HUES48 (cell line): ENCODE results near the gene PALD1.

Experiments used
- H3K27ac ChIP-seq: one replicate; pipeline ENCODE4 v1.7.0; 2013; ENCODE audit warnings: low read depth, low read length, inconsistent platforms
- H3K27me3 ChIP-seq: 2 replicates; pipeline ENCODE4 v1.6.1; 2013; ENCODE audit warnings: mild to moderate bottlenecking, low read length; ENCODE audit not compliant: control insufficient read depth, insufficient read depth
- H3K36me3 ChIP-seq: 2 replicates; pipeline ENCODE4 v1.6.1; 2013; ENCODE audit warnings: low read length; ENCODE audit not compliant: control insufficient read depth, insufficient read depth
- H3K4me1 ChIP-seq: 2 replicates; pipeline ENCODE4 v1.6.1; 2013; ENCODE audit warnings: mild to moderate bottlenecking, low read length; ENCODE audit not compliant: control insufficient read depth, insufficient read depth
- H3K4me3 ChIP-seq: 2 replicates; pipeline ENCODE4 v1.5.1; 2013; ENCODE audit warnings: mild to moderate bottlenecking, low read depth, low read length
- H3K9ac ChIP-seq: 2 replicates; pipeline ENCODE4 v1.6.1; 2013; ENCODE audit warnings: mild to moderate bottlenecking, low read depth, low read length, moderate library complexity
- H3K9me3 ChIP-seq: 2 replicates; pipeline ENCODE4 v1.6.1; 2013; ENCODE audit warnings: low read length; ENCODE audit not compliant: control insufficient read depth, insufficient read depth

PALD1 gene

DNA sequence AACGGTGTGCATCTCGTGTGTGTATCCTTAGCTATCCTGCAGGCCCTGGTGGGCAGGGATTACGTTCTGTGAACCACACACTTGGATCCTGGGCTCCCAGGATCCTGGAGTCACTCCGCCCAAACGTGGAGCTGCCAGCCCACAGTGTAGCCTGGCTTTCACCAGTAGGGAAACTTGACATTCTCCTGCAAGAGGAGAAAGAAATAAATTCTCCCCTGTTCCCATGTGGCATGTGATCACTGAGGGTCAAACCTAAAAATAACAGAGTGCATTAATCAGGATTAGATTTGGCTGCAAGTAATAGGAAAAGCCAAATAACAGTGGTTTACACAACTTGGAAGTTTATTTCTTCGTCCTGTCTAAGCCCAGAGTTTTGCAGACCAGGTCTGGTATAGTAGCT is 32.3 kb downstream of the PALD1 start:
- H3K9ac ChIP-seq, result no peak overlapping the region

DNA sequence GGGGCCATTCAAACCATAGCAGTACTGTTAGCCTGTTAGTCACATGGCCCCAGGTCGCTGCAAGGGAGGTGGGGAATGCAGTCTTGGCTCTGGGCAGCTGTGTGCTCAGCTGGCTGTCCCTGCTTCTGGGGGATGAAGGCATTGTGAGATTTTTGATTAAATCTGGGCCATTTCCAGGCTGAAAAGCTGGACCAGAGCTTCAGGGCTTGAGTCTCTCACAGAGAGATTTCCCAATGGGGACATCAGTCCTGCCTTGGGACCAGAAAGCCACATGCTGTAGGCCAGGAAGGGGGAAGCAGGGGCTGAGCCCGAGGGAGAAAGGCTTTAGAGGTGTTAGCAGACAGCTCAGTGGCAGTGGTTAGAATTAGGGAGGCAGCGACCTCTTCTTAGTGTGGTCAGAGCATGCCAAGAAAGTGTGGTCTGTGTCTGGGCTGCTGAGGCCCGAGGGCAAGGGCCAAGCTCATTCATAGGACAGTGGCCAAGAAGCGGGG is 33.6 kb downstream of the PALD1 start:
- Histone ChIP-seq H3K27me3 (no peaks in the 10 kb centered on the region), H3K27ac (no peak overlapping the region), H3K4me3 (no peak overlapping the region), H3K9me3 (no peaks in the 10 kb centered on the region), H3K9ac (no peak overlapping the region), H3K4me1 (peaks cover 27% of the 10 kb centered on the region), H3K36me3 (no peaks in the 10 kb centered on the region)

More for the DNA sequence above, 32.3 kb downstream of the PALD1 start:
- H3K4me3 ChIP-seq, result no peak overlapping the region
- H3K27ac ChIP-seq, result no peak overlapping the region
- H3K4me1 ChIP-seq, result peaks cover 27% of the 10 kb centered on the region
- no peaks in the 10 kb centered on the region for H3K36me3 ChIP-seq
- no peaks in the 10 kb centered on the region for H3K27me3 ChIP-seq
- no peaks in the 10 kb centered on the region for H3K9me3 ChIP-seq

DNA sequence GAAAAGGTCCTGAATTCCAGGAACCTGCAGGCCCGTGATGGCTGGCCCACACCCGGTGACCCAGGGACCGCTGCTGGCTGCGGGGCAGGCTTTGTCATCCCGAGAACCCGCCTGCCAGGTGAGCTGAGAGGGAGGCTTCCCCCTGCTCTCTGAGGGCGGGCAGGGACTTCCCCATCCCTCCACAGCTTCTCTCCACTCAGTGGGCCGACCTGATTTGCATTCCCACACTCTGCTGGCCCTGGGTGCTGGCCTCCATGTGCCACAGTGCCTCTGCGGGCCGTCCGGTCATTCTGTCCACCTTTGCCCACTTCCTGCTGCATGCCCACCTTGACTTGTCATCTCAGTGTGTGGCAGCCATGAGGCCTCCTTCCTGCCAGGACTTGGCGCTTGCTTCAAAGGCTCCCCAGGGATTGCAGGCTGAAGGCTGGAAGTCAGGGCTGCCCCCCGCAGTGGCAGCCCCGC is 35.3 kb downstream of the PALD1 start:
- Histone ChIP-seq H3K9ac (no peak overlapping the region), H3K27ac (no peak overlapping the region), H3K36me3 (no peaks in the 10 kb centered on the region), H3K27me3 (no peaks in the 10 kb centered on the region), H3K4me3 (no peak overlapping the region), H3K4me1 (peaks cover 20% of the 10 kb centered on the region), H3K9me3 (no peaks in the 10 kb centered on the region)

DNA sequence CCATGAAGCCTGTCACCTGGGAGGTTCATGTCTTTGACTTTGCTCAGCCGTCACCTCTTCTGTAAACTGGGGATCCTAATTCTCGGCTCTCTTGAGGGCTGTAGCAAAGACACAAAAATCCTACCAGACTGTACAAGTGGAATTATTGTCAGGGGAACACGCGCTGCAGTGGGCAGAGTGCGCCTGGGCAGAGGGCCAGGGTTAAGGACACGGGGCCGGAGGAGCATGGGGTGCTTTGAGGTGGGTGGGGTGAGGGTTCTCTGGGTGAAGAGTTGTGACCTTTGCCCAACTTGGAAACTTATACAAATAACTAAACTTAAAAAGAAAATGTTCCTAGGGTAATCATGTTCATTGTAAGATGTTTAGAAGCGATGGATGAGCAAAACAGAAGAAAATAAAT is 36.0 kb downstream of the PALD1 start:
- Histone ChIP-seq H3K9me3 (no peaks in the 10 kb centered on the region), H3K27me3 (no peaks in the 10 kb centered on the region), H3K27ac (no peak overlapping the region), H3K36me3 (no peaks in the 10 kb centered on the region), H3K4me1 (peaks cover 14% of the 10 kb centered on the region), H3K4me3 (no peak overlapping the region), H3K9ac (no peak overlapping the region)

DNA sequence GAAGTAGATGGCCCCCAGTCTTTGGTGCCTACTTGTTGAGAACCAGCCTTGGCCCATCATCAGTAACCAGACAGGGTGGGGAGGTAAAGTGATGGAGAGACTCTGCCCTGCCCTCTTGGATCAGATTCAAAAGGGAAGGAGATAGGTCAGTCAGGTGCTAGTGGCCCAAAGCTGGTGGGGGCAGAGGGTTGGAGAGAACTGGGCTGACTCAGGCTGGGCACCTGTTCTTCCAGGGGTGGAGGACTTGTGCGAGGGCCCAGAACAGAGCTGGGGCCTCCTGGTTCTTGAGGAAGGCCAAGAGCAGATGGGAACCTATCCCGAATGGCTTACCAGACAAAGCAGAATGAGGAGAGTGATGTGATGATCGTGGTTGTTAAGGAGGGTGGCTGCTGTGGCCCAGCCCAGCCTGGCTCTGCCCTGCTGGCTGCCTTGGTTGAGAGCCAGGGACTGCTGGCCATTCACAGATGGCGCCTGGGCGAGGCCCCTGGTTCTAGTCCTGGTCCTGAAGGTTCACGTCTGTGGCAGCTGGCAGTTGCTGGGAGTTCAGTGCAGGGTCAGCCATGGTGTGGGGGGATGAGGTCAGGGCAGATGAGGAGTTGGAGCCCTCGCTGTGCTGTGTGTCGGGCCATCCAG is 36.6 kb downstream of the PALD1 start:
- no peak overlapping the region for H3K4me3 ChIP-seq
- H3K4me1 ChIP-seq, result peaks cover 14% of the 10 kb centered on the region
- no peak overlapping the region for H3K27ac ChIP-seq
- no peaks in the 10 kb centered on the region for H3K9me3 ChIP-seq
- no peaks in the 10 kb centered on the region for H3K27me3 ChIP-seq
- H3K9ac ChIP-seq, result no peak overlapping the region
- no peaks in the 10 kb centered on the region for H3K36me3 ChIP-seq

DNA sequence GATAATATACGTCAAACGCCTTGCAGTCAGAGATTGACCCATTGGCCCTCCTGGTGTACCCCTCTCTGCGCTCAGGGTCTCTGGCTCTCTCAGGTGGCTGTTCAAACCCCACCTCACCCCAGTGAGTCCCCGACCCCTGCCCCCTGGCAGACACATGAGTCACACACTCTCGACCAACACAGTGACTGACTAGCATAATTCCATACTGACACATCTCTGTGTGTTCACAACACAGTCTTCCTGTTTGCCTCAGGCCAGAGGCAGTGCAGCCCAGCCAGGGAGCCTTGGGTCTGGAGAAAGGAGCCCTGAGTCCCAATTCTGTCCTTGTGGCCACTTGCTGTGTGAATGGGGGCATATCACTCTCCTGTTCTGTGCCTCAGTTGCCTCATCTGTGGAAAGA is 40.1 kb downstream of the PALD1 start:
- H3K27ac ChIP-seq, result no peak overlapping the region
- no peak overlapping the region for H3K9ac ChIP-seq
- no peaks in the 10 kb centered on the region for H3K9me3 ChIP-seq
- peaks cover 7% of the 10 kb centered on the region for H3K4me1 ChIP-seq
- H3K27me3 ChIP-seq, result no peaks in the 10 kb centered on the region
- no peaks in the 10 kb centered on the region for H3K36me3 ChIP-seq
- no peak overlapping the region for H3K4me3 ChIP-seq

DNA sequence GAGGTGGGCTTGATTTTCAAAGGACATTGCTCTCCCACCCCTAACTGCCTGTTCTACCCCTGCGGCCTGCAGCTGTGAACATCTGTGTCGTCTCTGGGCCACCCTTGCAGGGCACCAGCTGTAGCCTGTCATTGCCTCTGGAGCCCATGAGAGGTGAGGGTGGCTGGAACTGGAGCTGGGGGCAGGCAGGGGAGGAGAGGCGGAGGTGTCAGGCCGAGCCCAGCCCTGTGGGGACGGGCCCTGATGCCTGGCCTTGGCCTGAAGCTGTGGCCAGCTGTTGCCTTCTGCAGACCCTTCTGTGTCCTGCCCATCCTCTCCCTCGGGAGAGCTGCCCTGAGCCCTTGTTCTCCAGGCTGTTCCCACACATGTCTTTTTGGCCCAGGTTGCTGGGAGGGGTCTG is 44.5 kb downstream of the PALD1 start:
- Histone ChIP-seq H3K27me3 (no peaks in the 10 kb centered on the region), H3K9me3 (no peaks in the 10 kb centered on the region), H3K4me1 (no peaks in the 10 kb centered on the region), H3K4me3 (no peak overlapping the region), H3K9ac (no peak overlapping the region), H3K36me3 (0 out of 2 replicates have a peak, but pooled peaks cover 2% of the 10 kb centered on the region), H3K27ac (no peak overlapping the region)

DNA sequence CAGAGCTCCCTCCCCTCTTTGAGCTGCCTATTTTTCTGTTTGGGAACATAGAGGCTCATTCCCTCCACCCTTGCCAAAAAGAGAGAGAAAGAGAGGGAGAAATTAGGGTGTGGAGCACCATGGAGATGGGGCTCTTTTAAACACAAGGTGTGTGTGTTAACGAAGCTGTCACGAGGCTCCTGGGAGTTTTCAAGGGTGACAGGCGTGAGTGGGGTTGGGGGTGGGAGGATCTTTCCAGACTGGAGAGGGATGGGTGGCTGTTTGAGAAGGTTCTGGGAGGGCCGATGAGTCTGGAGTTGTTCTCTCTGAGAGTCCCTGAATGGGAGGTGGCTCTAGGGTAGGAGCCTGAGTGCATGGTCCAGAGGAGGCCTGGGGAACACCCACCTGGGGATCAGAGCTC is 45.0 kb downstream of the PALD1 start:
- Histone ChIP-seq H3K27ac (no peak overlapping the region), H3K9ac (no peak overlapping the region), H3K9me3 (no peaks in the 10 kb centered on the region), H3K4me1 (no peaks in the 10 kb centered on the region), H3K27me3 (no peaks in the 10 kb centered on the region), H3K4me3 (no peak overlapping the region), H3K36me3 (0 out of 2 replicates have a peak, but pooled peaks cover 2% of the 10 kb centered on the region)

DNA sequence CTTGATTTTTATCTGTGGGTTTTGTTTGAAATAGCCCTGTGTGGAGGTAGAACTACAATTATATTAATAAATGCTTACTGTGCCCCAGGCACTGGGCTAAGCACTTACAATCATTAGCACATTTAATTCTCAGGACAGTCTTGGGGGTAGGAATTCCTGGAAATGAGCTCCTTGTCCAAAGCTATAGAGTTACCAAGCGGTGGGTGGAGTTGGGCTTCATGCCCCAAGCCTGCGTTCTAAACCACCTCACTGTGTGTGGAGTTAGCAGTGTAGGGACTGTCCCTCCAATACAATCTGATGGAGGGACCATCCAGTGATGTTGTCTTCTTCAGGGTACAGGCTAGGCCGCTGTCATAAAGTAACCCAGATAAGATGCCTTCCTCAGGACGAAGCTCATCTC is 49.7 kb downstream of the PALD1 start:
- no peaks in the 10 kb centered on the region for H3K4me1 ChIP-seq
- no peak overlapping the region for H3K4me3 ChIP-seq
- H3K36me3 ChIP-seq, result 0 out of 2 replicates have a peak, but pooled peaks cover 6% of the 10 kb centered on the region
- no peak overlapping the region for H3K27ac ChIP-seq
- no peaks in the 10 kb centered on the region for H3K9me3 ChIP-seq
- no peaks in the 10 kb centered on the region for H3K27me3 ChIP-seq
- H3K9ac ChIP-seq, result no peak overlapping the region

DNA sequence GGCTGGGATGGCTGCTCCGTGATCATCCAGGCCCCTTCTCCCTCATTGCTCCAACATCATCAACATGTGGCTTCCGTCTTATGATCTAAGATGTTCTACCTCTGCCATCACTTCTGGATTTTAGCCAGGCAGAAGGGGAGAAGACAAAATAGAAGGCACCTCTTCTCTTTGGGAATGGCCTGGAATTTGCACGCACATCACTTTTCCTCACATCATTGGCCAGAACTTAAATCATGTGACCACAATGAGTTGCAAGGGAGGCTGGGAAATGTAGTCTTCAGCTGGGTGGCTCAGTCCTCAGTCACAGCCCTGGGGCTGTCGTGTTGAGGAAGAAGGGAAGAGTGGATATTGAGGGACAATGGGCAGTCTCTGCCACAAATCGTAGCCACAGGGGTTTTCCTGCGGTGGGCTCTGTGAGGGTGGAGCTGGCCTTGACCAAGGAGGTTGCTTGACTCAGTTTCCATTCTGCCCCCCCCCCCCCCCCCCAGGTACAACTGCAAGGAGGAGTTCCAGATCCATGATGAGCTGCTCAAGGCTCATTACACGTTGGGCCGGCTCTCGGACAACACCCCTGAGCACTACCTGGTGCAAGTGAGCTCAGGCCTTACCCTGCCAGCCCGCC is 50.3 kb downstream of the PALD1 start:
- Histone ChIP-seq H3K36me3 (0 out of 2 replicates have a peak, but pooled peaks cover 6% of the 10 kb centered on the region), H3K27me3 (no peaks in the 10 kb centered on the region), H3K4me1 (no peaks in the 10 kb centered on the region), H3K4me3 (no peak overlapping the region), H3K9me3 (no peaks in the 10 kb centered on the region), H3K9ac (no peak overlapping the region), H3K27ac (no peak overlapping the region)

DNA sequence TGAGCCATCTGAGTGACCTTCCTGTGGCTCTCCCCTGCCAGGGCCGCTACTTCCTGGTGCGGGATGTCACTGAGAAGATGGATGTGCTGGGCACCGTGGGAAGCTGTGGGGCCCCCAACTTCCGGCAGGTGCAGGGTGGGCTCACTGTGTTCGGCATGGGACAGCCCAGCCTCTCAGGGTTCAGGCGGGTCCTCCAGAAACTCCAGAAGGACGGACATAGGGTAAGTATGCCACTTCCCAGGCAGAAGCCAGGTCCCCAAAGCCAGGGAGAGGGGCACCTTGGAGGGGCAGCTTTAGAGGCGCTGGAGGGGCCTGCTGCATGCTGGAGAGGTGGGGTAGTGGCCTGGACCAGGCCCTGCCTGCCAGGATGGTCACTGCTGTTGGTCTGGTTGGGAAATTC is 51.3 kb downstream of the PALD1 start:
- H3K27me3 ChIP-seq, result no peaks in the 10 kb centered on the region
- H3K36me3 ChIP-seq, result peaks cover 10% of the 10 kb centered on the region; the same call in 1 of the 2 replicates
- no peak overlapping the region for H3K9ac ChIP-seq
- no peaks in the 10 kb centered on the region for H3K9me3 ChIP-seq
- H3K4me1 ChIP-seq, result no peaks in the 10 kb centered on the region
- H3K27ac ChIP-seq, result no peak overlapping the region
- H3K4me3 ChIP-seq, result no peak overlapping the region
